Activated naive CD4-positive, alpha-beta T cell treated with anti-CD3 and anti-CD28 coated beads for 36 hours (primary cell): ENCODE results near the gene ARHGAP5. TPM values are rescaled to one million over a fixed set of nuclear protein-coding genes. Genes with fewer than 3 reads are reported as not detected.

Experiments used
- CTCF ChIA-PET: fragments of 350-600 bp; sonication (Branson Sonifier 250); formaldehyde crosslinking; loops from one replicate; lab custom pipeline; 2021; ENCODE audit warnings: antibody characterized with exemption; lab: Charles Lee
- DNase-seq: peaks from one replicate; pipeline ENCODE4 v3.0.0-alpha.2; 2020
- H3K27ac Mint-ChIP-seq: one replicate; pipeline ENCODE4 v1.8.0; 2021; ENCODE audit warnings: mild to moderate bottlenecking, mixed read lengths
- H3K27me3 Mint-ChIP-seq: one replicate; pipeline ENCODE4 v1.8.0; 2021; ENCODE audit warnings: low read depth, mixed read lengths
- H3K36me3 Mint-ChIP-seq: one replicate; pipeline ENCODE4 v1.8.0; 2021; ENCODE audit warnings: low read depth, mixed read lengths
- H3K4me1 Mint-ChIP-seq: one replicate; pipeline ENCODE4 v1.8.0; 2021; ENCODE audit warnings: low read depth, mixed read lengths
- H3K4me3 Mint-ChIP-seq: one replicate; pipeline ENCODE4 v1.8.0; 2021; ENCODE audit warnings: mild to moderate bottlenecking, moderate library complexity, mixed read lengths
- H3K9me3 Mint-ChIP-seq: one replicate; pipeline ENCODE4 v1.8.0; 2021; ENCODE audit warnings: mixed read lengths
- intact Hi-C: fragments of 100-400 bp; cut with micrococcal nuclease; formaldehyde crosslinking; loops from one replicate; pipeline ENCODE4 v1.15.1; 2023
- total RNA-seq, 2 experiments: library from RNA; stranded (reverse); gene quantifications; one replicate each; pipeline ENCODE4 v1.2.3, GENCODE V29; 2021

Gene ARHGAP5
- total RNA-seq, 2 experiments from 2014 or later, result 37.0 to 38.5 TPM

DNA sequence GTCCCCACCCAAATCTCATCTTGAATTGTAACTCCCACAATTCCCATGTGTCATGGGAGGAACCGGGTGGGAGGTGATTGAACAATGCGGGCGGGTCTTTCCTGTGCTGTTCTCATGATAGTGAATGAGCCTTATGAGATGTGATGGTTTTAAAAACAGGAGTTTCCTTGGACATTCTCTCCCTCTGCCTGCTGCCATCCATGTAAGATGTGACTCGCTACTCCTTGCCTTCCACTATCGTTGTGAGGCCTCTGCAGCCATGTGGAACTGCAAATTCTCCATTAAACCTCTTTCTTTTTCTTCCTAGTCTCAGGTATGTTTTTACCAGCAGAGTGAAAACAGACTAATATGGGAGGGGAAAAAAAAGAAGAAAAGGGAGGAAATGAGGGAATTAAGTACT is 22.6 kb upstream of the ARHGAP5 start:
- intact Hi-C loops, result no loop called here
- H3K27me3 Mint-ChIP-seq, result peaks cover 3% of the 10 kb centered on the region
- no peaks in the 10 kb centered on the region for H3K36me3 Mint-ChIP-seq
- no peaks in the 10 kb centered on the region for H3K9me3 Mint-ChIP-seq
- CTCF ChIA-PET, result no interaction called here
- H3K27ac Mint-ChIP-seq, result no peak overlapping the region
- no peaks in the 10 kb centered on the region for H3K4me1 Mint-ChIP-seq
- DNase-seq, result no peak
- H3K4me3 Mint-ChIP-seq, result no peak overlapping the region

DNA sequence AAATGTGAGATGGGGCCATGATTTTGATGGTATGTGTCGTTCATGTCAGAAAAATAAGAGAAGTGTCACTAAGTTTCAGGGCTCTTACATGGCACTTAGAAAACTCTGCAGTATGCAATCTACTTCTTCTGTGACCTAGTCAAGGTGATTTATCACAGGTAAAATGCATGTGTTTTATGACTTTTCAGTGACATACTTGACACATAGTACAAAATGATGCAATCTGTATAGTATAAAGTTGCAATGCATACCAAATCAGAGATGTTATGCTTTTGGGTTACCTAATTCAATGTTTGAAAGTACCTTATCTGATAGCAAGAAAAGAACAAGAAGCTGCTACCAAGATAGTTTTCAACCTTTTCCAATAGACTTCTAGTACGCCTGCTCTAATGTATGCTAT is 21.9 kb upstream of the ARHGAP5 start:
- Mint-ChIP-seq H3K27ac (no peak overlapping the region), H3K27me3 (peaks cover 3% of the 10 kb centered on the region), H3K4me1 (no peaks in the 10 kb centered on the region), H3K4me3 (no peak overlapping the region), H3K36me3 (no peaks in the 10 kb centered on the region), H3K9me3 (no peaks in the 10 kb centered on the region)
- CTCF ChIA-PET, result no interaction called here
- intact Hi-C loops, result no loop called here
- no peak for DNase-seq

DNA sequence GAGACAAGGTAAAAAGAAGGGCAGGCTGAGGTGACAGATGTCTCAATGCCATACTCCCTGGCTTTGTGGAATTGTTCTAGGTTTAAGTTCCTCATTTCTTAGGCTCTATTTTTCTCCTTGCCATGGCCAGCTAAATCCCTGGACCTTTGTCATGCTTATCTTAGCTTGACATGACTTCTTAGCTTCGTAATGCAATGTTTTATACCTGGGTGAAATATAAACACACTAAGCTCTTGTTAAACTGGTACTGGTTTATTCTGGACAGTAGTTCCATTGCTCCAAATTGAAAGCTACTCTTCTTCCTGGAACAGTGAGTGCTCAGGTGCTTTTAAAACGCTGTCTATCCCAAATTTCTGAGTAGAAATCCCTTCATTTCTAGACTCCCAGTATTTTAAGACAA is 17.4 kb upstream of the ARHGAP5 start:
- Mint-ChIP-seq H3K4me1 (no peaks in the 10 kb centered on the region), H3K9me3 (no peaks in the 10 kb centered on the region), H3K27ac (no peak overlapping the region), H3K27me3 (peaks cover 5% of the 10 kb centered on the region), H3K36me3 (no peaks in the 10 kb centered on the region), H3K4me3 (no peak overlapping the region)
- DNase-seq, result no peak
- intact Hi-C loops, result no loop called here
- CTCF ChIA-PET, result interaction anchor here (2.0 kb wide), 2 partner anchors 191 to 195 kb away, joined by 5 to 6 read pairs; no protein-coding TSS in a partner anchor

DNA sequence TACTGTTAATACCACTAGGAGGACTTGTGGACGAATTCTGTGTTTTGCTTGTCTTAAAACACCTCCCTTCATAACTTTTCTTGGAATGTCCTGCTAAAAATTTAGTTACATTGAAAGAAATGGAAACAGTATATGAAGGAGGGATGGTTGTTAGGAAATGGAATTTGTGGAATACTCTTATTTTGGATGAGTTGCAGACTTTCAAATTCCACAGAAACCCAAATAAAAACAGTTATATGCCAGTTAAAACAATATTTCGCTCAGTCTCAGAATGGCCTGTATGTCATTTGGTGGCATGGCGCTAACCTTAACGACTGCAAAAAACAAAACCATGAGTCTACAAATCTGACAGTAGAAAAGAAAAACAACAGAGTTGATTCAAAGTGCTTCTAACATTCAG is 12.2 kb upstream of the ARHGAP5 start:
- H3K9me3 Mint-ChIP-seq, result no peaks in the 10 kb centered on the region
- no peaks in the 10 kb centered on the region for H3K4me1 Mint-ChIP-seq
- H3K27ac Mint-ChIP-seq, result no peak overlapping the region
- no peak overlapping the region for H3K4me3 Mint-ChIP-seq
- no peak for DNase-seq
- intact Hi-C loops, result no loop called here
- CTCF ChIA-PET, result interaction anchor here (2.4 kb wide), 1 partner anchor 187 kb away, joined by 16 read pairs; no protein-coding TSS in a partner anchor
- H3K27me3 Mint-ChIP-seq, result peaks cover 2% of the 10 kb centered on the region
- no peaks in the 10 kb centered on the region for H3K36me3 Mint-ChIP-seq

DNA sequence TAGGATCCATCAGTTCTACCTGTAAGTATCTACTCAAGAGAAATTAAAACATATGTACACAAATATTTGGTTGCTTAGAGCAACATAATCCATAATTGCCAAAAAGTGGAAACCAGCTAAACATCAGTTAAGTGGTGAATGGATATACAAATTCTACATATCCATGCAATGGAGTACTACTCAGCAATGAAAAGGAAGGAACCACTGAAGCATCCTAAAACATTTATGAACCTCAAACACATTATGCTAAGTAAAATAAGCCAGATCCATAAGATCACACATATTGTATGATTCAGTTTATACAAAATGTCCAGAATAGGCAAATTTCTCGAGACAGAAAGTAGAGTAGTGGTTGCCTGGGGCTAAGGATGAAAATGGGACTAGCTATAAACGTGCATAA is 8.4 kb upstream of the ARHGAP5 start:
- H3K27ac Mint-ChIP-seq, result no peak overlapping the region
- CTCF ChIA-PET, result interaction anchor here (8.6 kb wide), 1 partner anchor 184 kb away, joined by 159 read pairs; no protein-coding TSS in a partner anchor
- H3K9me3 Mint-ChIP-seq, result no peaks in the 10 kb centered on the region
- no peak for DNase-seq
- peaks cover 1% of the 10 kb centered on the region for H3K4me1 Mint-ChIP-seq
- no peaks in the 10 kb centered on the region for H3K27me3 Mint-ChIP-seq
- H3K36me3 Mint-ChIP-seq, result no peaks in the 10 kb centered on the region
- no peak overlapping the region for H3K4me3 Mint-ChIP-seq
- intact Hi-C loops, result no loop called here

DNA sequence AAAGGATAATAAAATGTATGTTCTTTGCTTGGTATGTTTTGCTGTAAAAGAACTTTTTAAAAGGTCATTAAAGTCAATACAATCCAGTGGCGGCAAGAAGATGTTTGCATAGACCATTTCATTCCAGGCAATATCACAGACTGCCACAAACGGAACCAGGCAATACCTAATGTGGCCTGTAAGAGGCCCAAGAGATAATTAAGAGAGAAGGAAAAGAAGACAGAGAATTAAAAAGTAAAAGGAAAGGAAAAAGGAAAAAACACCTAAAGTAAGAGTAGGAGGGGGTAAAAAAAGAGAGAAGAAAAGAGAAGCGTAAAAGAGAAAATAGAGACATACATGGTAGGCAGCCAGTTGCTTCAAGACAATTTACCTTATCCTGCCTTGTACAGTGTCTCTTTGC is 6.8 kb upstream of the ARHGAP5 start:
- Mint-ChIP-seq H3K4me3 (no peak overlapping the region), H3K9me3 (no peaks in the 10 kb centered on the region), H3K36me3 (no peaks in the 10 kb centered on the region), H3K27me3 (no peaks in the 10 kb centered on the region), H3K27ac (no peak overlapping the region), H3K4me1 (peaks cover 3% of the 10 kb centered on the region)
- CTCF ChIA-PET, result interaction anchor here (1.6 to 8.6 kb wide), 2 partner anchors 143 to 182 kb away, joined by 4 to 159 read pairs; no protein-coding TSS in a partner anchor
- intact Hi-C loops, result loop anchor here (10.0 kb wide), 1 partner anchor 1445 kb away; the partner anchor contains the start of gene SCFD1
- no peak for DNase-seq

DNA sequence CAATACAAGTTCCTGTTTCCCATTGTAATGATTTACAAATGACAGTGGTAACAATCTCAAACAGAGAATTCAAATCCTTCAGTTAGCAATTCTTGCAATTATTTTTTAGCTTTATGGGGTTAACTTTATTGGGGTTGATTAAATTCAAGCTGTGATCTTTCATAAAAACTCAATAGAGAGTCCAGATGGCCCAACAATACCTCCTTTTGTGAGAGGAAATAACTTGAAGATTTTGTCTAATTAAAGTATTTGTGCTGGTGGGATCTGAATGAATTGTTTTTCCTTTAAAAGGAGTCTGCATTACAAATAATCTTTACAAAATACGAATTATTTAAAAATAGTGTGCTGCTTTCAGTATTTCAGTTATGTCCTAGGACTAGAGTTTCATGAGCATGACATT is 4.4 kb upstream of the ARHGAP5 start:
- Mint-ChIP-seq H3K36me3 (no peaks in the 10 kb centered on the region), H3K4me3 (no peak overlapping the region), H3K27me3 (peaks cover 2% of the 10 kb centered on the region), H3K9me3 (no peaks in the 10 kb centered on the region), H3K4me1 (peaks cover 8% of the 10 kb centered on the region), H3K27ac (no peak overlapping the region)
- CTCF ChIA-PET, result interaction anchor here (0.6 to 8.6 kb wide), 19 partner anchors 20 to 484 kb away, joined by 3 to 159 read pairs (median 3); no protein-coding TSS in a partner anchor
- DNase-seq, result no peak
- intact Hi-C loops, result loop anchor here (1.0 to 10.0 kb wide), 8 partner anchors 145 to 1448 kb away; partner anchors contain the start of gene SCFD1

DNA sequence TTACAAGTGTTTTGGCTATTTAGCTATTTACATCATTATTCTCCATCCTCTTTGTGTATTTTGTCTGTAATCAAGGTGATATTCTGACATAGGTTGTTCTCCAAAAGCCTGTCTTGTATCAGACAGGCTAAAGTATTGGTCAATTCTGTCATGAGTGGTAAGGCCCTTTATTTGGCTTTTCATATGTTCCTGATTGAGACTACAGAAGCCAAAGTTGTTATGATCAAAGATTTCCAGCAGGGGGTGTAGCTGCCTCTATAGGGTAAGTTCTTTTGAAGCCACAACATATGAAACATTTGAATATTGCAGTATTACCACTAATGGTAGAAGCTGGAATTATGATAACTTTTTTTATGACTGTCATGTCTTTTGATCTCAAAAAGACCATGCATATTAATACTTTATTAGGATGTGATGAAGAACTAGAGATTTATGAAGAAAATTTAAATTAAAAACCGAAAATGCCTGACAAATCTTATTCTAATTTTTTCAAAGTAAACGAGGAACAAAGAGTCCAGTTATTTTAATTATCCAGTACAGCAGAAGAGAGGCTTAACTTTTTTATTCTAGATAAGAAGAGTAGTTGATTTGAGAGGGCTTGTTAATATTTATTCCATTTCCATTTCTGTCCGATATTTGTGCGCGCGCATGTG is 3.4 kb upstream of the ARHGAP5 start:
- peaks cover 12% of the 10 kb centered on the region for H3K4me1 Mint-ChIP-seq
- DNase-seq, result peak; percentile 68
- CTCF ChIA-PET, result interaction anchor here (0.7 to 8.6 kb wide), 18 partner anchors 25 to 485 kb away, joined by 3 to 159 read pairs (median 4); no protein-coding TSS in a partner anchor
- no peak overlapping the region for H3K27ac Mint-ChIP-seq
- no peaks in the 10 kb centered on the region for H3K9me3 Mint-ChIP-seq
- peaks cover 2% of the 10 kb centered on the region for H3K36me3 Mint-ChIP-seq
- peaks cover 2% of the 10 kb centered on the region for H3K27me3 Mint-ChIP-seq
- intact Hi-C loops, result loop anchor here (1.0 to 10.0 kb wide), 8 partner anchors 146 to 1449 kb away; partner anchors contain the start of gene SCFD1
- H3K4me3 Mint-ChIP-seq, result no peak overlapping the region

DNA sequence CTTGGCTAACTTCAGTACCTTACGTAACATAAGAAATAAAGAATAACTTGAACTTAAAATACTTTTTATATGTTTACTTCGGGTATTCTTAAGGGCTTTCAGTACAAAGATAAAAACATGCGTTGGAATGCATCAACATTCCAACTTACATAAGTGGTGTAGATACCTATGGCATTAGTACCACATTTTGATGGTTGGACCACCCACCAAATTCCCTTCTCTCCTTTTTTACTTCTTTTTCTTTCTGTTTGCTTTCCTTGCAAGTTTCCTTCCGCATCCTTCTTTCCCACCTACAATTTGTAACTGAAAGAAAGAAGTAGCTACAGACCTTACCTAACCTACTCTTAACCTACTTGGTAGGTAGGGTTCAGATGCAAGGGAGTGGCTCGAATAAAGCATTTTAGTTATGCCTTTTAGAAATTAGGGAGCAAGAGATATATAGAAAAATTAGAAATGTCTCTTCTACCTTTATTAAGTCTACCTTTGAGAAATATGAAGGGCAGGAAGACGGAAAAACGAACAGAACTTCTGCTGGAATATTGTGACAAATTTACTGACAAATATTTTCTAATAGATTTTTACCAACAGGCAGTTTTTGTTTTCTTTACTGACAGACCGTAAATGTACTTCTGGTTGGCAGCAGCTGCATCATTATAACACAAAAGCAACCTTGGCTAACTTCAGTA is 2.1 kb upstream of the ARHGAP5 start:
- DNase-seq, result no peak
- peaks cover 2% of the 10 kb centered on the region for H3K27me3 Mint-ChIP-seq
- H3K36me3 Mint-ChIP-seq, result peaks cover 2% of the 10 kb centered on the region
- intact Hi-C loops, result loop anchor here (10.0 kb wide), 1 partner anchor 1450 kb away; the partner anchor contains the start of gene SCFD1
- CTCF ChIA-PET, result interaction anchor here (0.6 to 8.6 kb wide), 3 partner anchors 125 to 548 kb away, joined by 3 to 159 read pairs (median 3); no protein-coding TSS in a partner anchor
- no peaks in the 10 kb centered on the region for H3K9me3 Mint-ChIP-seq
- no peak overlapping the region for H3K4me3 Mint-ChIP-seq
- no peak overlapping the region for H3K27ac Mint-ChIP-seq
- peaks cover 20% of the 10 kb centered on the region for H3K4me1 Mint-ChIP-seq

DNA sequence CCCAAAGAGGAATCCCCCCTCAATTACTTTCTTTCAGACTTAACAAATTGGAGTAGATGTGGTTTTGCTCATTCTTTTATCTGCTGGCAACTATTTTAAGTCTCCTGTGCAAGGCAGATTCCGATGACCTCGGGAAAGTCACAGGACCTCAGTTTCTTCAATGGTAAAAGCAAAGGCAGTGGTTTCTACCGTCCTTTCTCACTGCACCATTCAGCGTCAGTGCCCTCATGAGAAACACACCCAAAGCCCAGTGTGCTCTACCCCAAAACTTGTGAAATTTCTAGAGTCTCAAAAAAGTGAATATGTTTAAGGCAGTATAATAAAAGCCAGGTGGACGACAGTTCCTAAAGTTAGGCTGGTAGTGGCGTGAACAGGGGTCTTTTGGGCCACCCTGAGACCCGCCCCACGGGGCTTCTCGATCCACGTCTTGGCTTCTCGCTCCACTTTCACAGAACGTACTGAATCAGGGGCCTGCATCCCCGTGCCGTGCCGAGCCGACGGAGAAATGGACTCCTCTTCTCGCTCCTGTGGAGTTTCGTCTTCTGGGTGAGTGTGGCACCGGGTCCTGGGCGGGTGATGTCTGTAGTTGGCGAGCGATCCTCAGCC is 1.3 kb upstream of the ARHGAP5 start:
- H3K36me3 Mint-ChIP-seq, result peaks cover 2% of the 10 kb centered on the region
- CTCF ChIA-PET, result interaction anchor here (0.6 to 8.6 kb wide), 4 partner anchors 123 to 549 kb away, joined by 3 to 159 read pairs (median 5); no protein-coding TSS in a partner anchor
- peak; percentile 5 for DNase-seq
- H3K27me3 Mint-ChIP-seq, result peaks cover 2% of the 10 kb centered on the region
- H3K4me3 Mint-ChIP-seq, result peak overlapping the region; percentile 95
- H3K4me1 Mint-ChIP-seq, result peaks cover 26% of the 10 kb centered on the region
- H3K27ac Mint-ChIP-seq, result peak overlapping the region; percentile 89
- no peaks in the 10 kb centered on the region for H3K9me3 Mint-ChIP-seq
- intact Hi-C loops, result loop anchor here (1.0 to 10.0 kb wide), 4 partner anchors 128 to 1451 kb away; partner anchors contain the start of genes DTD2, RNU6-8 and SCFD1

DNA sequence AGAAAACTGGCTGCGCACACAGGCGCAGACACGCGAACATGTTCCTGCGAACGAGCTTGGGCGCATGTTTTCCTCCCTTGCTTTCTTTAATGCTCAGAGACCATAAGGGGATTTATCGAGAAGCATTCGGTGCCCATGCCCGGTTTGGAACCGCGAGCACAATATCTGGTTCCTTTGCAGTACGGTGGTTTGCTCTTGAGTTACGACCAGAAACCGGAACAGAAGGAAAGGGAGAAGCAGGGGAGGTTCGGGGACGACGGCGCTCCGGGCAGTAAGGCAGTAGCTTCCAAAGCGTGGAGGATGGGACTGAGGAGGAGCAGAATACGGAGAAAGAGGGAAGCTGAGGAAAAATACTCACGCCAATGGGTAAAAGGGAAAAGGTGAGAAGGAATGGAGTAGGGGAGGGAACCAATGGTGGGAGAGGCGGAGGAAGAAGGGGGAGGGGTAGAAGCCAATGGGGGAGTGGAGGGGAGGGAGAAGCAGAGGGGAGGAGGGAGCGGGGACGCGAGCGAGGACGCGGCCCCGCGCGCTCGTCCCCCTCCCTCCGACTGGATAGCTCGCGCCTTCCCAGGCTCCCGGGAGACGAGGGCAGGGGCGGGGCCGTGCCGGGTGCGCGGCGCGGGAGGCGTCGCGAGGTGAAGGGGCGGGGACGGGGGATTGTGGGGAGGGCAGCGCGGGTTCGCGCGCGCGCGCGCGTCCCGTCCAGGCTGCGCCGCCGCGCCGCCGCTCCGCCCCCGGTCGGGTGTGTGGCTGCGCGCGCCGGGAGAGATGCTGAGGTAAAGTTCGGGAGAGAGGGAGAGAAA is 625 bp upstream of the ARHGAP5 start:
- DNase-seq, result peak; percentile 81
- intact Hi-C loops, result loop anchor here (1.0 to 10.0 kb wide), 6 partner anchors 127 to 1452 kb away; partner anchors contain the start of genes DTD2, HEATR5A, NUBPL and RNU6-8
- Mint-ChIP-seq H3K36me3 (peaks cover 3% of the 10 kb centered on the region), H3K4me1 (peaks cover 31% of the 10 kb centered on the region), H3K4me3 (peak overlapping the region; percentile 95), H3K9me3 (no peaks in the 10 kb centered on the region), H3K27me3 (peaks cover 2% of the 10 kb centered on the region), H3K27ac (peak overlapping the region; percentile 89)
- CTCF ChIA-PET, result interaction anchor here (0.8 to 8.6 kb wide), 3 partner anchors 123 to 176 kb away, joined by 3 to 159 read pairs (median 7); no protein-coding TSS in a partner anchor
